Stimulated activated naive CD4-positive, alpha-beta T cell (primary cell): ENCODE results near the gene SPOCK1.

Experiments used
- DNase-seq, 6 experiments: peaks; one replicate each; lab custom pipeline; 2025; lab: John Stamatoyannopoulos, UW

The SPOCK1 gene

GRCh38 chr5:137071526-137071925, 427.6 kb downstream of the SPOCK1 start:
- DNase-seq, result no peak

- no peak for DNase-seq
Measured at GRCh38 chr5:137070521-137070920, 428.6 kb downstream of the SPOCK1 start.

GRCh38 chr5:137069358-137069757, 429.8 kb downstream of the SPOCK1 start:
- DNase-seq, result no peak

- DNase-seq, result no peak
Measured at GRCh38 chr5:137061382-137061781, 437.7 kb downstream of the SPOCK1 start.

GRCh38 chr5:137058089-137058488, 441.0 kb downstream of the SPOCK1 start:
- DNase-seq, result no peak

GRCh38 chr5:137056676-137057075, 442.4 kb downstream of the SPOCK1 start:
- no peak for DNase-seq

GRCh38 chr5:137055271-137055872, 443.8 kb downstream of the SPOCK1 start:
- DNase-seq, result no peak

GRCh38 chr5:137054792-137055191, 444.3 kb downstream of the SPOCK1 start:
- DNase-seq, result no peak

GRCh38 chr5:137054335-137054734, 444.8 kb downstream of the SPOCK1 start:
- DNase-seq, result no peak

GRCh38 chr5:137051161-137051560, 448.0 kb downstream of the SPOCK1 start:
- DNase-seq, result no peak

GRCh38 chr5:137040641-137041340, 458.3 kb downstream of the SPOCK1 start:
- DNase-seq, result no peak

GRCh38 chr5:137040024-137040423, 459.1 kb downstream of the SPOCK1 start:
- DNase-seq, result no peak

- DNase-seq, result no peak
Measured at GRCh38 chr5:137037848-137038247, 461.3 kb downstream of the SPOCK1 start.

- no peak for DNase-seq
Measured at GRCh38 chr5:137036640-137037039, 462.5 kb downstream of the SPOCK1 start.

GRCh38 chr5:137035480-137035878, 463.6 kb downstream of the SPOCK1 start:
- no peak for DNase-seq

GRCh38 chr5:137034764-137035479, 464.2 kb downstream of the SPOCK1 start:
- DNase-seq, result no peak

GRCh38 chr5:137034213-137034612, 464.9 kb downstream of the SPOCK1 start:
- no peak for DNase-seq

GRCh38 chr5:137032929-137033328, 466.2 kb downstream of the SPOCK1 start:
- DNase-seq, result no peak

GRCh38 chr5:137027758-137028157, 471.4 kb downstream of the SPOCK1 start:
- no peak for DNase-seq

GRCh38 chr5:137026296-137026695, 472.8 kb downstream of the SPOCK1 start:
- no peak for DNase-seq

GRCh38 chr5:137024044-137024443, 475.1 kb downstream of the SPOCK1 start:
- no peak for DNase-seq

- DNase-seq, result no peak
Measured at GRCh38 chr5:137023371-137023770, 475.8 kb downstream of the SPOCK1 start.

- no peak for DNase-seq
Measured at GRCh38 chr5:137022725-137023124, 476.4 kb downstream of the SPOCK1 start.
